Peyer's patch (tissue), 4 donors: Measurements from ENCODE around the gene KLHL6.

ENCODE experiments used
- POLR2A ChIP-seq, 2 donors: fragments of 450-650 bp; IDR thresholded peaks; one replicate each; pipeline ENCODE4 v1.5.1; 2017; ENCODE audit warnings: antibody characterized with exemption in 2 of 2, mild to moderate bottlenecking in 2 of 2, moderate library complexity in 2 of 2
- TF ChIP-seq, protein P1 (sequence below), 6 experiments: fragments of 450-650 bp in 4 of 6; fragments of 200-600 bp in 2 of 6; sonication (generic) in 1 of 6; IDR thresholded peaks; one replicate each; pipeline ENCODE4 v1.5.1; 2017 to 2019; ENCODE audit warnings: antibody characterized with exemption in 6 of 6, mild to moderate bottlenecking in 3 of 6, moderate library complexity in 1 of 6

DNA sequence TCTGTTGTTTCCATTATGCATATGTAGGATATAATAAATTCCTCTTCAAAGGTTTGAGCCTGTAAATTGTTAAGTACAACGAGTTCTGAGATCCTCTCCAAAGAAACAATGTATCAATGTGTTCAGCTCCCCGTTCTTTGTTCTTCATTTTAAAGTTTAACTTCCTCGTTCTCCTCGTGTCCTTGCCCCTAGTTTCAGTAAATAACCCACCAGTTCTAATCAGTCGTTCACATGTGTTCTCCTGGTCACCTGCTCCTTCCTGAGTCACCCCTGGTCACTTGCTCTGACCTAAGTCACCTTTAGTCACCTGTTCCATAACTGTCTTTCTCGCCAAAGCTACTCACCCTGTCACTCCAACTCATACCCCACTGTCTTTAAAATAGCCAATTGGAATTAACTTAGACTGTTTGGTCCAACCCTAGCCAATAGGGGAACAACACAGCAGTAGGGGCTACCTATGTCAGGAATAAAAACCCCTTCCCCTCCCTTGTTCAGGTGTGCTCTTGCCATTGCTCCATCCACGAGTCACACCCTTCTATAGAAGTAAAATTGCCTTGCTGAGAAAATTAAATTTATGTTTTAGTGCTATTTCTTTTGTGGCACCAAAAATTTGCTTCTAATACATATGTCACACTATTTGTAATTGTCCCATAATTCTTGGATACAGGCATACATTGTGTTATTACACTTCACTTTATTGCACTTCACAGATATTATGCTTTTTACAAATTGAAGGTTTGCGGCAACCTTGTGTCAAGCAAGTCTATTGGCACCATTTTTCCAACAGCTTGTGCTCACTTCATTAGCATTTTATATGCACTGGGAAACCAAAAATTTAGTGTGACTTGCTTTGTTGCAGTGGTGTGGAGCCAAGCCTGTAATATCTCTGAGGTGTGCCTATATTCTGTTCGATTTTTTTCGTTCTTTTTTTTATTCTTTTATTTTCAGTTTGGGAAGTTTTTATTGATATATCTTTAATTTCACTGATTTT lies 111.8 kb downstream of the KLHL6 start:
- TF ChIP-seq, protein P1, sequence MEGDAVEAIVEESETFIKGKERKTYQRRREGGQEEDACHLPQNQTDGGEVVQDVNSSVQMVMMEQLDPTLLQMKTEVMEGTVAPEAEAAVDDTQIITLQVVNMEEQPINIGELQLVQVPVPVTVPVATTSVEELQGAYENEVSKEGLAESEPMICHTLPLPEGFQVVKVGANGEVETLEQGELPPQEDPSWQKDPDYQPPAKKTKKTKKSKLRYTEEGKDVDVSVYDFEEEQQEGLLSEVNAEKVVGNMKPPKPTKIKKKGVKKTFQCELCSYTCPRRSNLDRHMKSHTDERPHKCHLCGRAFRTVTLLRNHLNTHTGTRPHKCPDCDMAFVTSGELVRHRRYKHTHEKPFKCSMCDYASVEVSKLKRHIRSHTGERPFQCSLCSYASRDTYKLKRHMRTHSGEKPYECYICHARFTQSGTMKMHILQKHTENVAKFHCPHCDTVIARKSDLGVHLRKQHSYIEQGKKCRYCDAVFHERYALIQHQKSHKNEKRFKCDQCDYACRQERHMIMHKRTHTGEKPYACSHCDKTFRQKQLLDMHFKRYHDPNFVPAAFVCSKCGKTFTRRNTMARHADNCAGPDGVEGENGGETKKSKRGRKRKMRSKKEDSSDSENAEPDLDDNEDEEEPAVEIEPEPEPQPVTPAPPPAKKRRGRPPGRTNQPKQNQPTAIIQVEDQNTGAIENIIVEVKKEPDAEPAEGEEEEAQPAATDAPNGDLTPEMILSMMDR (IDR thresholded peaks at IDR 0.05) = no peak
- TF ChIP-seq POLR2A (IDR thresholded peaks at IDR 0.05) = no peak
